GM21825 (cell line): Measurements from ENCODE around the gene FBXO42.
A peak's percentile ranks its signal among the peaks of the same experiment; 100 is the strongest.
"Not testable (repeated sequence)": the region's sequence is repeated elsewhere in the genome, so short reads cannot be mapped to it uniquely, and the experiment has no call there.

ENCODE experiments used
- ATAC-seq: cut with Tn5 transposase; IDR thresholded peaks from one replicate; pipeline ENCODE4 v1.9.1; 2021; ENCODE audit warnings: mild to moderate bottlenecking, moderate library complexity; ENCODE audit not compliant: unreplicated experiment

FBXO42 gene

DNA sequence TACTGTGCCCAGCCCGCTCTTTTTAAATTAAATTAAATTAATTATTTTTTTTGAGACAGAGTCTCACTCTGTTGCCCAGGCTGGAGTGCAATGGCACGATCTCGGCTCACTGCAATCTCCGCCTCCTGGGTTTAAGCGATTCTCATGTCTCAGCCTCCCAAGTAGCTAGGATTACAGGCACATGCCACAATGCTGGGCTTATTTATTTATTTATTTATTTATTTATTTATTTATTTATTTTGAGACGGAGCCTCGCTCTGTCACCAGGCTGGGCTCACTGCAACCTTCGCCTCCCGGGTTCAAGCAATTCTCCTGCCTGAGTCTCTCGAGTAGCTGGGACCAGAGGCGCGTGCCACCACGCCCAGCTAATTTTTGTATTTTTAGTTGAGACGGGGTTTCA, 129.6 kb downstream of the FBXO42 start:
- not testable (repeated sequence) for ATAC-seq

DNA sequence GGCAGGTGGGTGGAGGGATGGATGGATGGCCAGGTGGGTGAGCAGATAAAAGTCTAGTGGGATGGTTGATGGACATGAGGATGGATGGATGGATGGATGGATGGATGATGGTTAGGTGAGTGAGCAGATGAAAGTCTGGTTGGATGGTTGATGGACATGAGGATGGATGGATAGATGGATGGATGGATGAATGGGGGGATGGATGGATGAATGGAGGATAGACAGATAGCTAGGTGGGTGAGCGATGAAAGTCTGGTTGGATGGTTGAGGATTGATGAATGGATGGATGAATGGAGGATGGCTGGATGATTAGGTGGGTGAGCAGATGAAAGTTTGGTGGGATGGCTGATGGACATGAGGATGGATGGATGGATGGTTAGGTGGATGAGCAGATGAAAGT, 130.8 kb downstream of the FBXO42 start:
- no peak for ATAC-seq

GRCh38 chr1:16219968-16220500, 132.2 kb downstream of the FBXO42 start:
- ATAC-seq = no peak

GRCh38 chr1:16218674-16219071, 133.6 kb downstream of the FBXO42 start:
- ATAC-seq = no peak

DNA sequence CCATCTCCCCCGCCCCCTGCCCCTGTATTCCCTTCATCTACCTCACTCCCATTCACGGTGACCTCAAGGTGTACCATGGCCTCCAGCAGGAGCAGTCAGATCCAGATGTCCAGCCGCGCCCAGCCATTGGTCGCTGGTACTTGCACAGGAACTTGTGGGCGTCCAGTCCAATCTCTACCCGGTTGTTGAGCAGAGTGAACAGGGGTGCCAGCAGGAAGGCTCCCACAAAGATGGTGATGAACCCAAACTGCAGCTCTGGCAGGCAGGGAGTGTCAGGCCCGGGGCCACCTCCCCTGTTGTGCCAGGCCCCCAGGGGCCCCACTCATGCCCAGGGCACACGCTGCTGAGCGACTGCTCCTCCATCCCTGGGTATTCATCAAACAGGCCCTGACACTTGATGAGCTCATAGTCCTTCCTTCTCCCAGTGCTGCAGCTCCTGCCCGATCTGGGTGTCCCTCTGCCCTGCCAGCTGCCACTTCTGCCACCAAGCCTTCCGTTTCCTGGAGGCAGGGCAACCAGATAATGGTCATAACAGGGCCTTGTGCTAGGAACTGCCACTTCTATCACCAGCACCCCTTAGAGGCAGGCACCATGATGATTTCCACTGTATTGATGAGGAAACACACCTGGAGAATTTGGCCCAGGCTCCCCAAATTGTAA, 134.1 kb downstream of the FBXO42 start:
- no peak for ATAC-seq

- ATAC-seq = peak; percentile 87
Observed at GRCh38 chr1:16217061-16217785, 135.1 kb downstream of the FBXO42 start.

GRCh38 chr1:16215882-16216753, 136.2 kb downstream of the FBXO42 start:
- no peak for ATAC-seq

DNA sequence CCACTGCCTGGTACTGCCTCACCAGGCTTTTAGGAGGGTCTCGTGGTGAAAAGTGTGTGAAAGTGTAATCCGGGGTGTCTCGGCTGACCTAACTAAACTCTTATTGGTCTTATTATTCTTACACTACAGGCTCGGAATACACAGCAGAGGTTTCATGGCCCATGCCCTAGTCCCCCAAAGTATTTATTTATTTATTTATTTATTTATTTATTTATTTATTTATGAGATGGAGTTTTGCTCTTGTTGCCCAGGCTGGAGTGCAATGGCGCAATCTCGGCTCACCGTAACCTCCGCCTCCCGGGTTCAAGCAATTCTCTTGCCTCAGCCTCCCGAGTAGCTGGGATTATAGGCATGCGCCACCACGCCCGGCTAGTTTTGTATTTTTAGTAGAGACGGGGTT, 137.0 kb downstream of the FBXO42 start:
- ATAC-seq = not testable (repeated sequence)

DNA sequence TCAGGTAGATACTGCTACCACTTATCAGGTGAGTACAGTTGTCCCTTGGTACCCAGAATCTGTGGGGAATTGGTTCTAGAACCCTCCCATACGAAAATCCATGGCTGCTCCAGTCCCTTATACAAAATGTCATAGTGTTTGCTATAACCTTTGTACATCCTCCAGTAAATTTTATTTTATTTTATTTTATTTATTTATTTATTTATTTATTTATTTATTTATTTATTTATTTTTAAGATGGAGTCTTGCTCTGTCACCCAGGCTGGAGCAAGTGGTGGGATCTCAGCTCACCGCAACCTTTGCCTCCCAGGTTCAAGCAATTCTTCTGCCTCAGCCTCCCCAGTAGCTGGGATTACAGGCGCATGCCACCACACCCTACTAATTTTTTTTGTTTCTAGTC, 138.7 kb downstream of the FBXO42 start:
- not testable (repeated sequence) for ATAC-seq

DNA sequence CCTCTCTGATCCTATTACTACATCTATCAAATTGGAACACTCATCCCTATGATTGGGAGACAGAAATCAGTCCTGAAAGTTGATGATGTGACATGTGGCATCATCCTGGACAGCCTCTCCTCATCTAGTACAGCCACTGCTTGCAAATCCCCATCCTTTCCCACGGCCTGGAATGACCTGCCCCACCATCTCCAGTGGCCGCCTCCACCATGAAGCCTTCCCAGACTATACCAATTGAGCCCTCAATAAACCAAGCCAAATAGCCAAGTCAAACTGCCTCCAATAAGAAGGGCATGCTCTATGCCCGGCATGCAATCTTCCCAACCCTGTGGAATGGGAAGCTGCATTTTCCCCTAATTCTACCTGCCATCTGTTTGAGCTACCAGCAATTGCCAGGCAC, 139.3 kb downstream of the FBXO42 start:
- no peak for ATAC-seq

GRCh38 chr1:16212251-16212961, 139.9 kb downstream of the FBXO42 start, which contains the start of gene ARHGEF19:
Gene ARHGEF19, minus strand, starts transcription at chr1:16212652. Its CDS starts 3,598 bp downstream, at chr1:16209054.
- no peak for ATAC-seq

GRCh38 chr1:16211824-16212223, 140.5 kb downstream of the FBXO42 start:
- ATAC-seq = no peak

DNA sequence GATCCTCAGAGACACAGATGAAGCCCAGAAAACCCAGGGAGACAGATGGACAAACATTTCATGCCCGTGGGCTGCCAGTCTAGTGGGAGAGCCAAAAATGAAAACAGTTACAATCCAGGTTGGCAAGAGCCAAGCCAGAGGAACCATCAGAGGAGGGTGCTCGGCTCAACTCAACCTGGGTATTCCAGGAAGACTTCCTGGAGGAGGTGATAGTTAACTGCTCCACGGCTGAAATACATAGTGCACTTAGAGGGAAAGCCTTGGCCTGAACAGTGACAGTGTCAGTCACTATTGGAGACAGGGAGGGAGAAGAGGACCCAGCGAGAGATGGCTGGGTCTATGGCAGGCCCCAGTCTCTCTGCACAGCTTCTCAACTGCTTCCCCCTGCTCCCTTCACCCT, 141.7 kb downstream of the FBXO42 start:
- ATAC-seq = no peak

DNA sequence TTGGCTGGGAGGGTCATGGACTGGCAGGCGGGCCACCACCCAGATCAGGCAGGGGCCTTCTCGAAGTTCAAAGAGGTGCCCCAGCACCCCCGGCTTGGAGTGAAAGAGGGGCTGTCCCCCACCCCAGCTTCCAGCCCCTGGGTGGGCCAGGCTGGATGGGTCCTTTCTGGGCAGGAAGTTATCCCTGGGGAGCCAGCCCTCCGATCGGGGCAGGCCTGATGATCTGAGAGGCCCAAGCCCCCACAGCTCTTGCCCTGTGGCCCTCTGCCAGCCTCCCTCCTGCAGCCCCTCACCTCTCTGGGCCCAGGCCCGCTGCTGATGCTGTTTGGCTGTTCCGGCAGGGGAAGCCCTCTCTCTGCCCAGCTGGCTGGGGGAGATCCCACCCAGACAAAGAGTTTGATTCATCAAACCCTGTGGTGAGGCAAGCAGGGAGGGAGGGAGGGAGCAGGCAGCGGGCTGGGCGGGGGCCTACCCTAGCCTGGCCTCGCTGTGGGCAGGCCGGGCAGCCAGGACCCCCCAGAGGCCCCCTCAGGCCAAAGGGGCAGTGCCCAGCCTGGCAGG, 142.4 kb downstream of the FBXO42 start:
- ATAC-seq = no peak

DNA sequence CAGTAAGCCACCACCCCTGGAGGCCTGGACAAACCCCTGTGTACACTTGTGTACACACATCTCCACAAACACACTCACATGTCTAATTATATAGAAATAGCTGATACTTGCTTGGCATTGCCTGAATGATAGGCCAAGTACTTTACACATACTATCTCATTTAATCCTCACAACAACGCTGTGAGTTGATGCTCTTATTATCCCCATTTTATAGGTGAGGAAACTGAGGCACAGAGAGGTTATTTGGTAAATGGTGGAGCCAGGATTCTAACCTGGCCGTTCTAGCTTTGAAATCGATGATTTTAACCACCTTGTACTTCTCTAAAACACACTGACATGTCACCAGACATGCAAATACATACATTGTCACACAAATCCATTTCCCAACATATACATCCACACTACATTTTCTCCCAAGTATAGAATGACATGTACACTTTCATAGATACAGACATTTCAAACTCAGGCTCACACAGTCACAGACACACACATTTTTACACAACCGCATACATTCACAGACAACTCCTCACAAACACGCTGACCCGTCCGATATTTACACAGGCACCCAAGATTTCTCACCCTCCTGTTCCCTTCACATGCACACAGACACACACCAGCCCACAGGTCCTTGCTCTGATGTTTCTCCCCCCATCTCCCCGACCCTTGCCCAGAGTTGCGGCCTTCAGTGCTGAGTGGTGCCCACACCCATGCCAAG, 143.0 kb downstream of the FBXO42 start:
- no peak for ATAC-seq

DNA sequence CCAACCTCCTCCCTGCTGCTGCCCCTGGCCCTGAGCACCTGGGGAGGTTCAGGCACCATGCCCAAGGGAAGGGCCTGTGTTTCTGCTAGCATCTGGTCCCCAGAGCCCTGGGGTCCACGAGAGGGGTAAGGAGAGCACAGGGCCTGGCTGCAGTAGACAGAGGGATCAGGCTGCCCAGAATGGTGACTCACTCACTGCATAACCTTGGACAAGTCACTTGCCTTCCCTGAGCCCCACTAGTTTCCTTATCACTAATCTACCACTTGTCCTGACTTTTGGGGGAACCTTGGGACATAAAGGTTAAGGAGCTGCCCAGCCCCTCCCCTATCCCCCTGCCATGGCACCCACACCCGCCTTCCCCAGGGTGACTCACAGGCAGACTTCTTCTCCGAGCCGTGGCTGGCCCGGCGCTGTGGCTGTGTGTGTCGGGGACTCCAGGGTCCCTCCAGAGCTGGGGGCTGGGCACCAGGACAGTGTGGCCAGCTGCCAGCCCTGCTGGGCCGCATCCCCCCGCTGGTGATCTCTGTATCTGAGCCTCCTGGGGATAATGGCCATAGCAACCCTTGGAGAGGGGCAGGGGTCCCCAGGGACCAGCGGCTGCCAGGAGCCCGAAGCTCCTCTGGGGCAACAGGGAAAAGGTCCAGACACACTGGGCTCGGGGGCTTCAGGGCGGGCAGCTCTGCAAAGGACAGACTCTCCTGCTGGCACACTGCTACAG, 143.9 kb downstream of the FBXO42 start:
- ATAC-seq = no peak

- ATAC-seq = no peak
Observed at GRCh38 chr1:16207318-16208269, 144.7 kb downstream of the FBXO42 start.
